ENCODE results near the gene HTR3D.

The HTR3D gene

DNA sequence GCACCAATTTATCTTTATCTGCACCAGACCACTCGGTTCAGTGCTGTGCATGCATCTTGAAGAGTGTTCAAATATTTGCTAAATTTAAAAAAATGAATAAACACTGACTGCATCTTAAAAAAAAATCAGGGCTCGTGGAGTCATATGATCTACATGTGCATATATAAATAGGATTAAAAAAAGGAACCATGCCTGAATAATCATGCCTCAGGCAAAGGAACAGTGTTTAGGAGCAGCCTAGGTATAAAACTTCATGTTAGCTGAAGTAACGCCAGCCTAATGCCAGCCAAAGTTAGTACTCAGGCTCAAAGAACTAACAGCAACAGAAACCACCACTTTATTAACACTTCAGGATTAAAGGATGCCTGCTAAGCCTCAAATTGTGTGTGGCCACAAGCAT, 23.4 kb upstream of the HTR3D start:
- CTCF ChIA-PET: interaction anchor here (1.1 to 2.2 kb wide), 2 partner anchors 10 to 123 kb away, joined by 4 to 6 read pairs; partner anchors contain the start of genes ABCC5 and PARL
- TF ChIP-seq ZSCAN23 (tag by site-specific recombination; IDR thresholded peaks at IDR 0.05) (no peak), RBAK (tag by site-specific recombination; IDR thresholded peaks at IDR 0.05) (no peak), SP7 (tag by site-specific recombination; IDR thresholded peaks at IDR 0.05) (no peak), FEZF1 (tag by site-specific recombination; IDR thresholded peaks at IDR 0.05) (no peak), ZNF473 (tag by site-specific recombination; IDR thresholded peaks at IDR 0.05) (no peak), OSR2 (tag by site-specific recombination; IDR thresholded peaks at IDR 0.05) (no peak), ZNF843 (tag by site-specific recombination; IDR thresholded peaks at IDR 0.05) (no peak), MEIS1 (CRISPR knock-in tag; IDR thresholded peaks at IDR 0.05; ENCODE audit: borderline replicate concordance) (no peak), ZNF140 (tag by site-specific recombination; IDR thresholded peaks at IDR 0.05) (no peak), OVOL3 (tag by site-specific recombination; IDR thresholded peaks at IDR 0.05) (no peak)
- TF ChIP-seq, protein P1, sequence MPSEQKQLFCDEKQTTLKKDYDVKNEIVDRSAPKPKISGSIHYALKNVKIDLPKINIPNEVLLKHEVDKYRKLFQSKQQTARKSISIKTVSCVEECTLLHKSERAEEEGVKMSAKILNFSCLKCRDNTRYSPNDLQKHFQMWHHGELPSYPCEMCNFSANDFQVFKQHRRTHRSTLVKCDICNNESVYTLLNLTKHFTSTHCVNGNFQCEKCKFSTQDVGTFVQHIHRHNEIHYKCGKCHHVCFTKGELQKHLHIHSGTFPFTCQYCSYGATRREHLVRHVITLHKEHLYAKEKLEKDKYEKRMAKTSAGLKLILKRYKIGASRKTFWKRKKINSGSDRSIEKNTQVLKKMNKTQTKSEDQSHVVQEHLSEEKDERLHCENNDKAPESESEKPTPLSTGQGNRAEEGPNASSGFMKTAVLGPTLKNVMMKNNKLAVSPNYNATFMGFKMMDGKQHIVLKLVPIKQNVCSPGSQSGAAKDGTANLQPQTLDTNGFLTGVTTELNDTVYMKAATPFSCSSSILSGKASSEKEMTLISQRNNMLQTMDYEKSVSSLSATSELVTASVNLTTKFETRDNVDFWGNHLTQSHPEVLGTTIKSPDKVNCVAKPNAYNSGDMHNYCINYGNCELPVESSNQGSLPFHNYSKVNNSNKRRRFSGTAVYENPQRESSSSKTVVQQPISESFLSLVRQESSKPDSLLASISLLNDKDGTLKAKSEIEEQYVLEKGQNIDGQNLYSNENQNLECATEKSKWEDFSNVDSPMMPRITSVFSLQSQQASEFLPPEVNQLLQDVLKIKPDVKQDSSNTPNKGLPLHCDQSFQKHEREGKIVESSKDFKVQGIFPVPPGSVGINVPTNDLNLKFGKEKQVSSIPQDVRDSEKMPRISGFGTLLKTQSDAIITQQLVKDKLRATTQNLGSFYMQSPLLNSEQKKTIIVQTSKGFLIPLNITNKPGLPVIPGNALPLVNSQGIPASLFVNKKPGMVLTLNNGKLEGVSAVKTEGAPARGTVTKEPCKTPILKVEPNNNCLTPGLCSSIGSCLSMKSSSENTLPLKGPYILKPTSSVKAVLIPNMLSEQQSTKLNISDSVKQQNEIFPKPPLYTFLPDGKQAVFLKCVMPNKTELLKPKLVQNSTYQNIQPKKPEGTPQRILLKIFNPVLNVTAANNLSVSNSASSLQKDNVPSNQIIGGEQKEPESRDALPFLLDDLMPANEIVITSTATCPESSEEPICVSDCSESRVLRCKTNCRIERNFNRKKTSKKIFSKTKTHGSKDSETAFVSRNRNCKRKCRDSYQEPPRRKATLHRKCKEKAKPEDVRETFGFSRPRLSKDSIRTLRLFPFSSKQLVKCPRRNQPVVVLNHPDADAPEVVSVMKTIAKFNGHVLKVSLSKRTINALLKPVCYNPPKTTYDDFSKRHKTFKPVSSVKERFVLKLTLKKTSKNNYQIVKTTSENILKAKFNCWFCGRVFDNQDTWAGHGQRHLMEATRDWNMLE (tag by site-specific recombination; conservative IDR thresholded peaks at IDR 0.05; ENCODE audit: low read depth): no peak
- TF ChIP-seq, protein P2, sequence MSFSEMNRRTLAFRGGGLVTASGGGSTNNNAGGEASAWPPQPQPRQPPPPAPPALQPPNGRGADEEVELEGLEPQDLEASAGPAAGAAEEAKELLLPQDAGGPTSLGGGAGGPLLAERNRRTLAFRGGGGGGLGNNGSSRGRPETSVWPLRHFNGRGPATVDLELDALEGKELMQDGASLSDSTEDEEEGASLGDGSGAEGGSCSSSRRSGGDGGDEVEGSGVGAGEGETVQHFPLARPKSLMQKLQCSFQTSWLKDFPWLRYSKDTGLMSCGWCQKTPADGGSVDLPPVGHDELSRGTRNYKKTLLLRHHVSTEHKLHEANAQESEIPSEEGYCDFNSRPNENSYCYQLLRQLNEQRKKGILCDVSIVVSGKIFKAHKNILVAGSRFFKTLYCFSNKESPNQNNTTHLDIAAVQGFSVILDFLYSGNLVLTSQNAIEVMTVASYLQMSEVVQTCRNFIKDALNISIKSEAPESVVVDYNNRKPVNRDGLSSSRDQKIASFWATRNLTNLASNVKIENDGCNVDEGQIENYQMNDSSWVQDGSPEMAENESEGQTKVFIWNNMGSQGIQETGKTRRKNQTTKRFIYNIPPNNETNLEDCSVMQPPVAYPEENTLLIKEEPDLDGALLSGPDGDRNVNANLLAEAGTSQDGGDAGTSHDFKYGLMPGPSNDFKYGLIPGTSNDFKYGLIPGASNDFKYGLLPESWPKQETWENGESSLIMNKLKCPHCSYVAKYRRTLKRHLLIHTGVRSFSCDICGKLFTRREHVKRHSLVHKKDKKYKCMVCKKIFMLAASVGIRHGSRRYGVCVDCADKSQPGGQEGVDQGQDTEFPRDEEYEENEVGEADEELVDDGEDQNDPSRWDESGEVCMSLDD (tag by site-specific recombination; IDR thresholded peaks at IDR 0.05): no peak
- POLR2A ChIA-PET: interaction anchor here (1.4 kb wide), 1 partner anchor 10 kb away, joined by 4 read pairs; the partner anchor contains the start of gene ABCC5

DNA sequence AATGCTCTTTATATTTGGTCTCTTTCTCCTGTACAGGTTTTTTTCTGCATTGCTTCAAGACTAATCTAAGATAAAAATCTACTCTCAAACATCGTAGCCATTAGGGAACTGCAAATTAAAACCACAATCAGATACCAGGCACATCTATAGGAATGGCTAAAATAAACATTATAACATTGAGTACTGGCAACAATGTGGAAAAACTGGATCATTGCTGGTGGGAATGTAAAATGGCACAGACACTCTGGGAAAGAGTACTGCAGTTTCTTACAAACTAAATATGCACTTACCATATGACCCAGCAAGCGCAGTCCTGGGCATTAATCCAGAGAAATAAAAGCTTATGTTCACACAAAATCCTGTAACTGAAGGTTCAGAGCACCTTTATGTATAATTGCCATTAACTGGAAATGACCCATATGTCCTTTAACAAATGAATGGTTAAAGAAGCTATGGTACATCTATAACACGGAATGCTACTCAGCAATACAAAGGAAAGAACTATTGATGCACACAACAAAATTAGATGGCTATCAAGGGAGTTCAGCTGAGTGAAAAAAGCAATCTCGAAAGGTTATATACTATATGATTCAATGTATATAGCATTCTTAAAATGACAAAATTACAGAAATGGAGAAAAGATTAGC, 20.2 kb upstream of the HTR3D start:
- POLR2A ChIA-PET: no interaction called here
- CTCF ChIA-PET: no interaction called here
- Histone ChIP-seq H3K4me3 (ENCODE audit: low read depth, low read length) (no peak overlapping the region), H3K4me1 (ENCODE audit: control insufficient read depth, insufficient read depth, low read length) (peaks cover under 1% of the 10 kb centered on the region; the same call in 1 of the 2 replicates), H3K36me3 (ENCODE audit: control insufficient read depth in 2 of 2, insufficient read depth in 1 of 2, low read length in 2 of 2) (peaks cover 3 to 48% of the 10 kb centered on the region in 2 experiments), H3K27ac (ENCODE audit: extremely low read depth, low read depth, low read length) (no peak overlapping the region), H3K9me3 (ENCODE audit: control insufficient read depth, insufficient read depth, low read depth, low read length) (no peaks in the 10 kb centered on the region)
- TF ChIP-seq ZNF223 (tag by site-specific recombination; IDR thresholded peaks at IDR 0.05) (no peak), ZNF248 (tag by site-specific recombination; IDR thresholded peaks at IDR 0.05) (no peak), ZNF211 (tag by site-specific recombination; IDR thresholded peaks at IDR 0.05; ENCODE audit: low read depth) (no peak)

More for the DNA sequence above, 23.4 kb upstream of the HTR3D start:
- Histone ChIP-seq H3K4me3 (ENCODE audit: low read depth, low read length) (no peak overlapping the region), H3K9me3 (ENCODE audit: control insufficient read depth, insufficient read depth, low read depth, low read length) (no peaks in the 10 kb centered on the region), H3K4me1 (ENCODE audit: control insufficient read depth, insufficient read depth, low read length) (peaks cover 3% of the 10 kb centered on the region; the same call in 1 of the 2 replicates), H3K36me3 (ENCODE audit: control insufficient read depth in 2 of 2, insufficient read depth in 1 of 2, low read length in 2 of 2) (peaks cover 3 to 41% of the 10 kb centered on the region in 2 experiments), H3K27ac (ENCODE audit: extremely low read depth, low read depth, low read length) (no peak overlapping the region)

Data from HEK293 (cell line).